Activated gamma-delta T cell (primary cell): ENCODE measurements around the gene ATP13A2.

Experiments used
- DNase-seq: peaks from one replicate; lab custom pipeline; 2025; lab: John Stamatoyannopoulos, UW
- total RNA-seq, 2 donors: gene quantifications; one replicate each; lab custom pipeline; 2026; lab: John Stamatoyannopoulos, UW

Gene ATP13A2, protein sequence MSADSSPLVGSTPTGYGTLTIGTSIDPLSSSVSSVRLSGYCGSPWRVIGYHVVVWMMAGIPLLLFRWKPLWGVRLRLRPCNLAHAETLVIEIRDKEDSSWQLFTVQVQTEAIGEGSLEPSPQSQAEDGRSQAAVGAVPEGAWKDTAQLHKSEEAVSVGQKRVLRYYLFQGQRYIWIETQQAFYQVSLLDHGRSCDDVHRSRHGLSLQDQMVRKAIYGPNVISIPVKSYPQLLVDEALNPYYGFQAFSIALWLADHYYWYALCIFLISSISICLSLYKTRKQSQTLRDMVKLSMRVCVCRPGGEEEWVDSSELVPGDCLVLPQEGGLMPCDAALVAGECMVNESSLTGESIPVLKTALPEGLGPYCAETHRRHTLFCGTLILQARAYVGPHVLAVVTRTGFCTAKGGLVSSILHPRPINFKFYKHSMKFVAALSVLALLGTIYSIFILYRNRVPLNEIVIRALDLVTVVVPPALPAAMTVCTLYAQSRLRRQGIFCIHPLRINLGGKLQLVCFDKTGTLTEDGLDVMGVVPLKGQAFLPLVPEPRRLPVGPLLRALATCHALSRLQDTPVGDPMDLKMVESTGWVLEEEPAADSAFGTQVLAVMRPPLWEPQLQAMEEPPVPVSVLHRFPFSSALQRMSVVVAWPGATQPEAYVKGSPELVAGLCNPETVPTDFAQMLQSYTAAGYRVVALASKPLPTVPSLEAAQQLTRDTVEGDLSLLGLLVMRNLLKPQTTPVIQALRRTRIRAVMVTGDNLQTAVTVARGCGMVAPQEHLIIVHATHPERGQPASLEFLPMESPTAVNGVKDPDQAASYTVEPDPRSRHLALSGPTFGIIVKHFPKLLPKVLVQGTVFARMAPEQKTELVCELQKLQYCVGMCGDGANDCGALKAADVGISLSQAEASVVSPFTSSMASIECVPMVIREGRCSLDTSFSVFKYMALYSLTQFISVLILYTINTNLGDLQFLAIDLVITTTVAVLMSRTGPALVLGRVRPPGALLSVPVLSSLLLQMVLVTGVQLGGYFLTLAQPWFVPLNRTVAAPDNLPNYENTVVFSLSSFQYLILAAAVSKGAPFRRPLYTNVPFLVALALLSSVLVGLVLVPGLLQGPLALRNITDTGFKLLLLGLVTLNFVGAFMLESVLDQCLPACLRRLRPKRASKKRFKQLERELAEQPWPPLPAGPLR
- total RNA-seq: 44.5 to 44.9 reads per million in 2 donors

- DNase-seq: peak; percentile 73
Measured at GRCh38 chr1:17011439-17012307, at the start of gene ATP13A2. ATP13A2 (minus strand) TSS chr1:17011928; CDS start chr1:17011738, 190 bp downstream.

DNA sequence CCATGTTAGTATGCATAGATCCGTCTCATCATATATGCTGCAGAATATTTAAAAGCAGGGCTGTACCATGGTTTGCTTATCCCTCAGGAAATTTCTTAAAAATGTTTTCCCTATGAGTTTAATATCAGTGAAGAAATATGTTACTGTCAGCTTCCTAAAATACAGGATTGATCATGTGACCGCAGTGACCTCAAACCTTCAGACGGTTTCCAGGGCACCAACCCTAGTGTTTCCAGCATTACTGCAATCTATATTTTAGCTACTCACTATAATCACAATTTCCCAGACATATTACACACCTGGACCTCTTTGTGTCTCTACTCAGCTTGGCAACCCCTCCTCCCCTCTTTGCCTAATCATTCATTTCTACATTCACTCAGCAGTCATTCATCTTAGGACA lies 49.8 kb upstream of the ATP13A2 start:
- no peak for DNase-seq

GRCh38 chr1:17060306-17060749 lies 48.6 kb upstream of the ATP13A2 start:
- DNase-seq: no peak

GRCh38 chr1:17059391-17060305 lies 47.9 kb upstream of the ATP13A2 start:
- no peak for DNase-seq

DNA sequence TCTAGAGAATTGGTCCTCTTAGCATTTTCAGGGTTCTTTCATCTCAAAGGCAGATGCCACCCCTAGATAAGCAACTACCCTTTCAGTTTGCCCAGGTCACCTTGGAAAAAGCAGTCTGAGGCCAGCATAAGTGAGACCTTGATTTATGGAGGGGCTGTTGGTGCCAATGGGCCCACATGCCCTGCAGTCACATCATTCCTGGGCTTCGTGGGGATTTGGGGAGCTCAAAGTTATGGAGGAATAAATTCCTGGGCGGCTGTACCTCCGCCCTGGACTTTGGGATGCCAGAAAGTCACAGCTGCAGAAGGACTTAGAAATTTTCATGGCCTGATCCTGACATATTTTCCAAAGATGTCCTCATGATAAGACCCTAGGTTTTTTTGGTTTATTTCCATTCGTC lies 44.8 kb upstream of the ATP13A2 start:
- no peak for DNase-seq

GRCh38 chr1:17055801-17056200 lies 44.1 kb upstream of the ATP13A2 start:
- DNase-seq: no peak

- peak; percentile 96 for DNase-seq
Measured at GRCh38 chr1:17053685-17054410, 42.1 kb upstream of the ATP13A2 start, which contains the start of gene SDHB. SDHB (minus strand) TSS chr1:17054032; CDS start chr1:17054019, 13 bp downstream.

DNA sequence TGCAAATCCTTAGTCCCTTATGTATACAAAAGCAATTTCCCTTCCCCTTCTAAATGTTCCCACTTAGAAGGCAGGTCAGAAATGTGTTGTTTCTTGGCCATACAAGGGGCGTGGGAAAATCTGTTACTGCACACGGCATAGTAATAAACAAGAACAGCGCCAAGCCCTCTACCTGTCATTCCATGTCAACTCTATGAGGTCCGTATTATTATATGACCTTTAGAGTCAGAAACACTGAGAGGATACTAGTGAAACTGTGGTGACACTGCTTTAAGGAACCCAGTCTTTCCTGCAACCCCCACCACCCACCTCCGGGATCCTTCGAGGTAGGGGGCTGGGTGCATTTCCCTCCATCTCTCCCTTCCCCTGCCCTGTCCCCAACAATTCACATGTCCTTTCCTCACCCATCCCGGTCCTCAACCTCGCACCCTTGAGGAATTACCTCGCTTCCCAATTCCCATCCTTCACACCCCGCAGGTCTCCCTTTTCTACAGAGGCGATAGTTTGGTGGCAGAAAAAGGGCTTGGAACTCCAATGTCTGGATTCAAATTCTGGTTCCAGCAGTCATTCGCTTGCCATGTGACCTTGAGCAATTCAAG lies 41.5 kb upstream of the ATP13A2 start:
- no peak for DNase-seq

GRCh38 chr1:17052641-17053040 lies 40.9 kb upstream of the ATP13A2 start:
- no peak for DNase-seq

DNA sequence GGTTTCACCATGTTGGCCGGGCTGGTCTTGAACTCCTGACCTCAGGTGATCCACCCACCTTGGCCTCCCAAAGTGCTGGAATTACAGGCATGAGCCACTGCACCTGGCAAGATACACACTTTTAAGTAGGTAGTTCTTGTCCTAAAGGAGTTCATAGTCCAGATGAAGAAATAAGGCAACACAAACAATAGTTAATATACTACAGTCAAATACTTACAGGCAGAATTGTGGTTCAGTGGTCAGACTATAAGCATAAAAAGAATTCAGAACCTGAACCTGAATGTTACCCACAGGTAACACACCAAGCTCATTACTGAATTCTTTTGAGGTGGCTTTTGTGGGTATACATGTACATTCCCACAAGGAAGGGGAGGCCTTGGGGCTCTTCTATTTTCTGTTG lies 40.3 kb upstream of the ATP13A2 start:
- DNase-seq: no peak

DNA sequence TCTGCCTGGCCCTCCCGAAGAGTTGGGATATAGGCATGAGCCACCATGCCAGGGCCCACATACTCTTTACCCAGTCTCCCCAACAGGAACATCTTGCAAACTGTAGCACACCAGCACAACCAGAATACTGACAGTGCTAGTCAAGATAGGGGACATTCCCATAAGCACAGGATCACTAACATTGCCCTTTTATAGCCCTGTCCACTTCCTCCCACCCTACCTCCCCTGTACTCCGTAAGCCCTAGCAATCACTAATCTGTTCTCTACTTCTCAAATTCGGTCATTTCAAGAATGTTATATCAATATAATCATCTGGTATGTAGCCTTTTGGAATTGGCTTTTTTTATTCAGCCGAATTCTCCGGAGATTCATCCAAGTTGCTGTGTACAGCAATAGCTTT lies 36.2 kb upstream of the ATP13A2 start:
- DNase-seq: no peak

GRCh38 chr1:17046334-17046657 lies 34.6 kb upstream of the ATP13A2 start:
- DNase-seq: no peak

- no peak for DNase-seq
Measured at GRCh38 chr1:17045634-17046333, 34.1 kb upstream of the ATP13A2 start.

DNA sequence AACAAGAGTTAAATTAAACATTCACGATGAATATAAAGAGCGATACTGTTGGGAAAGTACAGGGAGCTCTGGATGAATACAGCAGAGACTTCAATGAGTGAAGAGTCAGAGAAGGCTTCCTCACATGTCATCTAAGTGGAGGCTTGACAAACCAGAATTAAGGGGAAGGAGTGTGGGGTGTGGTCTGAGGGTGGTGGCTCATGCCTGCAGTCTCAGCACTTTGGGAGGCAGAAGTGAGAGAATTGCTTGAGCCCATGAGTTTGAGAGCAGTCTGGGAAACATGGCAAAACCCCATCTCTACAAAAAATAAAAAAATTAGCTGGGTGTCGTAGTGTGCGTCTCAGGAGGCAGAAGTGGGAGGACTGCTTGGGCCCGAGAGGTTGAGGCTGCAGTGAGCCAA lies 33.4 kb upstream of the ATP13A2 start:
- DNase-seq: no peak

GRCh38 chr1:17043676-17044075 lies 31.9 kb upstream of the ATP13A2 start:
- no peak for DNase-seq

- no peak for DNase-seq
Measured at GRCh38 chr1:17040135-17040534, 28.4 kb upstream of the ATP13A2 start.

GRCh38 chr1:17039522-17039921 lies 27.8 kb upstream of the ATP13A2 start:
- no peak for DNase-seq

DNA sequence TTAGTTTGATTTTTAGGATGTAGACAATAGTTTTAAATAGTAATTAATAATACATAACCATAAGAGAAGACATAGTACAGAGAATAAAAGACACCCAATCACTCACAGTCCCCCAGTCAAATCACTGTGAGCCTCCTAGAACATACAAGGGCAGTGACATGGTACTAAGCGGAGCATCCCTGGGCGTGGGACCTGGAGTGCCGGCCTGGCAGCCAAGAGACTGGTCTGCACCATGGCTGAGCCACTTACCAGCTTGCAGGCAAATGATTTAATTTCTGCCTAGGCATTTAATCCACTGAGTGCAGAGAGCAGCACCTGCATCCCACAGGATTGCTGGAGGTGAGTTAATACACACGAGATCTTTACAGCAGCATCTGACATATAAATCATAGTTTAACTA lies 21.8 kb upstream of the ATP13A2 start:
- no peak for DNase-seq
